Putamen (tissue), 1 donor: ENCODE measurements around the gene KLF7.

Experiments
- DNase-seq: peaks from one replicate; pipeline ENCODE4 v3.0.0-alpha.2; 2016; ENCODE audit warnings: low spot score

Gene KLF7

GRCh38 chr2:207165121-207166038 is at the start of gene KLF7:
KLF7 (minus strand) TSS chr2:207165948; CDS start chr2:207165568, 380 bp downstream.
- DNase-seq, result peak; percentile 69

GRCh38 chr2:207215308-207215707 is 49.6 kb upstream of the KLF7 start:
- no peak for DNase-seq

GRCh38 chr2:207214446-207214845 is 48.7 kb upstream of the KLF7 start:
- no peak for DNase-seq

DNA sequence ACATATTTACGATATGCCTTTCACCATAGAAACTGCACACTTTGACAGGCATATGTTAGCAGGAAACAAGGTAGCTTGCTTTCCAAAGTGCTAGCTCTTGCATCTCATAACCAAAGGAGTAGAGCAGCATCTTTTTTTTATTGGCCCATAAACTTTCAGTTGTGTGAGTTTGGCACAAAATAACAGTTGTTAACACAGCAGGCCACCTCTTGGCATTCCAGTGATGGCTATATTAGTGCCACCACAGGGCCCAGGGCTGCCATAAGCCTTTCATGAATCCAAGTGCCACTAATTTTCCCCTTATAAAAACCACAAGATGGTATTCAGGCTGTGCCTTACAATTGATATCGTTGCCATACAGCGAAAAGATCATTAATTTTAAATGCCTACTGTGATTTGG is 40.3 kb upstream of the KLF7 start:
- no peak for DNase-seq

- no peak for DNase-seq
Measured at GRCh38 chr2:207205173-207205957, 39.6 kb upstream of the KLF7 start.

DNA sequence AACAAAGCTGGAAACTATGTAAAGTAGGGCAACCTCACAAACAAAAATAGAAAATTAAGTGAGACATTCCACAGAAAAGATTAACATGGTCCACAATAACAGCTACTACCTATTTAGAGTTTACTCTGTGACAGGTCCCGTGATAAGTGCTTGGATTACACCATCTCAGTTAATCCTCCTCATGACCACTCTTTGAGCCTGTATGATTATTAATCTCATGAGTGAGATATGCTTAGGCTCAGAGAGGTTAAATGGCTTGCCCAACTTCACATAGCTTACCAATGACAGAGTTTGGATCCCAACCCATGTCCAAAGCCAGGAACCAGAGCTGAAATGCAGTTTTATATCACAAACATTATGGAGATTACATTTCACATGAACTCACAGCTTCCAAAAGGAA is 37.3 kb upstream of the KLF7 start:
- DNase-seq, result no peak

DNA sequence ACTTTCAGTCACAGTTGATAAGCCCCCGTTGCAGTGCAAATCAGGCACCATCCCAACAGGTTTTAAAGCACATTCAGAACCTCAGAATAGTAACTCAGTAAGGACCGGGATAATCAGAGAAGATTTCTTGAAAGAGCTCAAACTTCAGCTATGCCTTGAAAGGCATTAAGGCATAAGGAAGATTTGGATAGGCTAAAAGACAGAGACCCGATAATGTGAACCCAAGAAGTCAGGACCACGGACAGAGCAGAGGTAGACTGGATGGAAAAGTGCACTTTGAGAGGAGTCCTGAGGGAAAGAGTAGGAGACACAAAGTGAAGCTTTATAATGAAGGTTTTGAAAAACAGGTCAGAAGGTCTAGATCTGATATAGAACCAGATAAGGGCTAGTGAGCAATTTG is 36.9 kb upstream of the KLF7 start:
- no peak for DNase-seq

GRCh38 chr2:207201416-207201815 is 35.7 kb upstream of the KLF7 start:
- DNase-seq, result no peak

GRCh38 chr2:207200136-207200535 is 34.4 kb upstream of the KLF7 start:
- no peak for DNase-seq

DNA sequence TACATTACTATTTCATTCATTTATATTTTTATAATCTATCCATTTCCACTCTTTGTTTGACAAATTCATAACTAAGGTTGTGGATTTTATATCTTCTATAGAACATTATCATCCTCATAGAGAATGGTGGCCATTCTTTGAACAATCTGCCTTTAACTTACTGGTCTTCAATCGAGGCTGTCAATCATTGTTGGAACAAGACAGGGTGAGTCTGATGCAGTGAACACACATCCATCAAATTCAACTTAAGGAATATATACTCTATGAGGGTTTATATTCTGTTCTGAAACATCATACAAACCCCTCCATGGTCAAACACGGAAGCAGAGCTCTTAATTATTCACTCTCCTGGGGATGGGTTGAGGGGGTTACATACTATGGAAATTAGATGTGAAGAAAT is 28.3 kb upstream of the KLF7 start:
- no peak for DNase-seq

DNA sequence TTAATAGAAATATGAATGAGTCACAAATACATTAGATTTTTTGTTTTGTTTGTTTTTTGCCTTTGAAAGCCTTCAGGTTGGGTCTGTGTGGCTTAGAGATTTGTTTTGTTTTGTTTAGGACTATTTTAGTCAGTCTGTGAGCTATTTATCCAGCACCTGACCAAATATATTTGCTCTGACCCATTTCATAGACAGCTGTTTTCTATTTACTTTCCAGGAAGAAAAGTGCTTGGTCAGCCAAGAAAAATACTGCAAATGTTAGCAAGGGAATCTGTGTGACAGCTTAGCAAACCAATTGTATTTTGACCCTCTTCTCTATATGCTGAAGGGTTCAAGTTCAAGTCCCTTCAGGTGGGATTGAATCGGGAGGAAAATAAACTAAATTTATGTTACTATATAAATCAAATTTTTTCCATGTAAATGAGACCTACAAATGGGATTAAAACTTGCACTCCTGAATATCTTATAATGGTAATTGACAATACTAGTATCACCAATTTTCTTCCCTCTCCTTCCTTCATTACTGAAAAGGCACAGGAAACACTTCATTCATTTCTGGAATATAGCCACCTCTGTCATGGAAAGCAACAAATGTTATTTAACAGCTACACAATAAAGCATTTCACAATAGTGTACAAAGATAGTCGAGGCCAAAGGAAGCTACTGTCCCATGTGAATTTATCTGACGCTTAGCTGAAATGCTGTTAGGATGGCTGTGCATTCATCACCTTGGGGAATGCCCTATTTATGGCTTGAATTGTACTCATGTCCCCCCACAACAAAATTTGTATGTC is 23.1 kb upstream of the KLF7 start:
- DNase-seq, result no peak

GRCh38 chr2:207185372-207185771 is 19.6 kb upstream of the KLF7 start:
- no peak for DNase-seq

DNA sequence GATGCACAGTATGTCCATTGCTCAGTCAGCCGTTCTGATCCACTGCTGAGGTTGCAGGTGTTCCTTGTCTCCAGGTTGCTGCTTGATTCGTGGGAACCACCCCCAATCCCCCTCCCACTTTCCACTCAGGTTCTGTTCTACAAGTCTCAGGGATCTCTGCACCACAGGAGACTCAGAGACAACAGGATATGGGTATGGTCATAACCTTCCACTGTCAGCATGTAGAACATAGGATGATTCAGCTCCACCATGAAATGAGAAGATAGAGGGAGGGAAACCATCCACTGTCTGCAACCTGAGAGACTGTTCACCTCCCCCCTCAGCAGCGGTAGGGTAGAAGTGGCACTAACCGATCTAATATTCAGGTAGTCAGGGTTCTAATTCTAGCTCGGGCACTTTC is 19.0 kb upstream of the KLF7 start:
- no peak for DNase-seq

- DNase-seq, result no peak
Measured at GRCh38 chr2:207184348-207184747, 18.6 kb upstream of the KLF7 start.

- no peak for DNase-seq
Measured at GRCh38 chr2:207183506-207183905, 17.8 kb upstream of the KLF7 start.

- no peak for DNase-seq
Measured at GRCh38 chr2:207182911-207183310, 17.2 kb upstream of the KLF7 start.

DNA sequence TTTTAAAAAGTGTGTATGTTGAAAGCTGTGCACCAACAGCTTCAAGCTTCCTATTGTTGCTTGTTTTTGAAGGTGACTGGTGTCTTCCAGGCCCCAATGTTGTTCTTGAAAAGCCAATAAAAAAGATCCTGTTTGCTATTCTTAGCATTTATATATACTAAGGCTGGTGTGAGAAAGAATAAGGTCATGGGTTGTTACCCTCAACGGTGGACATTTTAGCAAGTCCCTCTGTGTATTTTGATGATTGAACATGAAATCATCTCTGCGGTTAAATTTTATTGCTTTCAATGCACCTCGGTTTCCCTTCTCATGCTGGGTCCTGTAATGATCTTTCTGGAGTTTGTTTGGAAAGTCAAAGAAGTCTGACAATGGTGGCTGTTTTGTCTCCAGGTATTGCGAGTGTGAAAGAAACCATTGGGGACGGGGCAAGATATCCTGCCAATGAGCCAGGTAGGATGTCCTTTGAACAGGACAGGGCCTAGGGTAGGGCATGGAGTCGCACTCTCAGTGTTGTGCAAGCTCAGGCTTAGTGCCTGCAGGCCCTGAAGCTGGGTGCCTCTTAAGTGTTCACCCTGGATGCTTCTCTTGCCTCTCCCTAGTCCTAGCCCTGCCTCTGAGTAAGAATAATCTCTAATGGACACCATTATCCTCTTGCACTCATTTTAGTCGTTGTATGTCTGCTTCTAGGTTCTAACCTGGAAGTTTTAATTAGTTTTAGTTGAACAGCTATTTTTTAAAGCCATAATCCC is 16.0 kb upstream of the KLF7 start:
- no peak for DNase-seq

DNA sequence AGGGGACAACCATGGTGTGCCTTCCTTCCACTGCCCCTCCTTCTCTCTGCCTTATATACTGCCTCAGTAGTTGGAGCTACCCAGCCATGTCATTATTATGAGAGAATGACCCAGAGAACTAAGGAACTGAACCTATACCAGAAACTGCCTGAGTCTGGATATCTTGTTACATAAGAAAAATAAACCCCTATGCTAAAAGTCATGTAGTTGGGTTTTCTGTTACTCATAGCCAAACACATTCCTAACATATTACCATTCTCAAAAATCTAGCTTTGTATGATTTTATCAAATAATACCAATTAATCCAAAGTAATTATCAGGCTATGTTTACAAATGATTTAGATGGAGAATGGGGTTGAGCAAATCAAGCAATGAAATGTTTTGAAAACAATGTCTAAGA is 15.0 kb upstream of the KLF7 start:
- no peak for DNase-seq

- no peak for DNase-seq
Measured at GRCh38 chr2:207176247-207176646, 10.5 kb upstream of the KLF7 start.

- no peak for DNase-seq
Measured at GRCh38 chr2:207173641-207174040, 7.9 kb upstream of the KLF7 start.

- peak; percentile 61 for DNase-seq
Measured at GRCh38 chr2:207167099-207167923, 1.6 kb upstream of the KLF7 start.
